Parathyroid adenoma (tissue), 2 donors: Measurements from ENCODE around the gene NPHS1.
"Not testable (repeated sequence)": the region's sequence is repeated elsewhere in the genome, so short reads cannot be mapped to it uniquely, and the experiment has no call there.

ENCODE experiments used
- H2AFZ ChIP-seq: fragments of 300-600 bp; sonication (generic); one replicate; pipeline ENCODE4 v1.7.0; 2017; ENCODE audit warnings: antibody characterized with exemption, mild to moderate bottlenecking
- H3K27ac ChIP-seq: fragments of 300-600 bp; sonication (generic); one replicate; pipeline ENCODE4 v1.7.0; 2017
- H3K27me3 ChIP-seq: fragments of 300-600 bp; sonication (generic); one replicate; pipeline ENCODE4 v1.7.0; 2017; ENCODE audit warnings: low read length; ENCODE audit not compliant: control insufficient read depth, insufficient read depth
- H3K36me3 ChIP-seq: fragments of 300-600 bp; sonication (generic); one replicate; pipeline ENCODE4 v1.7.0; 2017; ENCODE audit warnings: low read length; ENCODE audit not compliant: control insufficient read depth, insufficient read depth
- H3K4me1 ChIP-seq: fragments of 300-600 bp; sonication (generic); one replicate; pipeline ENCODE4 v1.7.0; 2017; ENCODE audit warnings: control low read depth
- H3K4me2 ChIP-seq: fragments of 300-600 bp; sonication (generic); one replicate; pipeline ENCODE4 v1.7.0; 2017; ENCODE audit warnings: low read length
- H3K4me3 ChIP-seq: fragments of 300-600 bp; sonication (generic); one replicate; pipeline ENCODE4 v1.7.0; 2017; ENCODE audit warnings: low read depth, low read length
- H3K79me2 ChIP-seq: fragments of 300-600 bp; sonication (generic); one replicate; pipeline ENCODE4 v1.7.0; 2017; ENCODE audit warnings: control low read depth
- H3K9ac ChIP-seq: fragments of 300-600 bp; sonication (generic); one replicate; pipeline ENCODE4 v1.7.0; 2017; ENCODE audit warnings: mild to moderate bottlenecking
- H3K9me3 ChIP-seq: fragments of 300-600 bp; sonication (generic); one replicate; pipeline ENCODE4 v1.7.0; 2017; ENCODE audit warnings: low read length; ENCODE audit not compliant: control insufficient read depth
- TF ChIP-seq, protein P1 (sequence below): fragments of 300-600 bp; sonication (generic); IDR thresholded peaks from one replicate; pipeline ENCODE4 v1.7.0; 2017; ENCODE audit warnings: antibody characterized with exemption, mild to moderate bottlenecking
- donor health status: primary hyperparathyroidism.

NPHS1 gene

DNA sequence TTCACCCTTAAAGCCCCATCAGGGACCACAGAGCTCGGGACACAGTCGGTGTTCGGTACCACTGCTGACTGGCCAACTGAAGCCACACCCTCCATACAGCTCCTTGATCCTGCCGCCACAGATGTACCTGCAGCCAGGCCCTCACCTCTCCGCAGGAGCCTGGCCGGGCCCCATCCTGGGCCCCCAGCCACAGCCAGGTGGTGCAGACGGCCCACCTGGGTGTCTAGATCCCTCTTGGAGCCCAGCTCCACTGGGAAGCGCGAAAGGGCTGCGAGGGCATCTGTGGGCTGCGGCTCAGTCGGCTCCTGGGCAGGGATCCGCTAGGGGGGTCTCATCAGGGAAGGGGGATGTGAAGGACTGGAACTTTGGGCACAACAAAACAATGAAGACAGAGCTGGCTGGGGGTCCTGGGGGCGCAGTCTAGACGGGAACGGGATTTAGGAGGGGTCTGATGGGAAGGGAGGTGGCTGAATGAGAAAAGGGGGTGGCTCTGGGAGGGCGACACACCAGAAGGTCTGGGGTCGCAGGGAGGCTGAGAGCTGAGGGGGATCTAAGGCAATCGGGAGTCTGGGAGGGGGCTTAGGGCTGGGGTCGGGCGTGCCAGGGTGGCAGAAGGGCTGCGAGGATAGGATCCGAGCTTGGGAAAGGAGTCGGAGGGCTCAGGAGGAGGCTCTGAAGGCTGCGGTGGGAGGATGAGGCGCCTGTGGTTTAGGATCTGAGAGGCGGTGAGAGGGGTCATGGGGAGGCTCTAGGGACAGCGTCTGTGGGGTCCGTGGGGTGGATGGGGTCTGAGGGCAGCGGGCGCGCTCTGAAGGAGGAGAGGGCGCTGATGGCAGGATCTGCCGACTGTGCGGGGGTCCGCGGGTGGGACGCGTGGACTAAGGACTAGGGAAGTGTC is 55.4 kb downstream of the NPHS1 start:
- TF ChIP-seq, protein P1, sequence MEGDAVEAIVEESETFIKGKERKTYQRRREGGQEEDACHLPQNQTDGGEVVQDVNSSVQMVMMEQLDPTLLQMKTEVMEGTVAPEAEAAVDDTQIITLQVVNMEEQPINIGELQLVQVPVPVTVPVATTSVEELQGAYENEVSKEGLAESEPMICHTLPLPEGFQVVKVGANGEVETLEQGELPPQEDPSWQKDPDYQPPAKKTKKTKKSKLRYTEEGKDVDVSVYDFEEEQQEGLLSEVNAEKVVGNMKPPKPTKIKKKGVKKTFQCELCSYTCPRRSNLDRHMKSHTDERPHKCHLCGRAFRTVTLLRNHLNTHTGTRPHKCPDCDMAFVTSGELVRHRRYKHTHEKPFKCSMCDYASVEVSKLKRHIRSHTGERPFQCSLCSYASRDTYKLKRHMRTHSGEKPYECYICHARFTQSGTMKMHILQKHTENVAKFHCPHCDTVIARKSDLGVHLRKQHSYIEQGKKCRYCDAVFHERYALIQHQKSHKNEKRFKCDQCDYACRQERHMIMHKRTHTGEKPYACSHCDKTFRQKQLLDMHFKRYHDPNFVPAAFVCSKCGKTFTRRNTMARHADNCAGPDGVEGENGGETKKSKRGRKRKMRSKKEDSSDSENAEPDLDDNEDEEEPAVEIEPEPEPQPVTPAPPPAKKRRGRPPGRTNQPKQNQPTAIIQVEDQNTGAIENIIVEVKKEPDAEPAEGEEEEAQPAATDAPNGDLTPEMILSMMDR: no peak
- no peaks in the 10 kb centered on the region for H3K36me3 ChIP-seq
- no peak overlapping the region for H3K9ac ChIP-seq
- no peaks in the 10 kb centered on the region for H3K79me2 ChIP-seq
- H3K9me3 ChIP-seq: no peaks in the 10 kb centered on the region
- no peak overlapping the region for H3K4me3 ChIP-seq
- H3K4me1 ChIP-seq: no peaks in the 10 kb centered on the region
- H3K27me3 ChIP-seq: no peaks in the 10 kb centered on the region
- no peak overlapping the region for H3K27ac ChIP-seq
- H2AFZ ChIP-seq: no peak overlapping the region
- no peak overlapping the region for H3K4me2 ChIP-seq

DNA sequence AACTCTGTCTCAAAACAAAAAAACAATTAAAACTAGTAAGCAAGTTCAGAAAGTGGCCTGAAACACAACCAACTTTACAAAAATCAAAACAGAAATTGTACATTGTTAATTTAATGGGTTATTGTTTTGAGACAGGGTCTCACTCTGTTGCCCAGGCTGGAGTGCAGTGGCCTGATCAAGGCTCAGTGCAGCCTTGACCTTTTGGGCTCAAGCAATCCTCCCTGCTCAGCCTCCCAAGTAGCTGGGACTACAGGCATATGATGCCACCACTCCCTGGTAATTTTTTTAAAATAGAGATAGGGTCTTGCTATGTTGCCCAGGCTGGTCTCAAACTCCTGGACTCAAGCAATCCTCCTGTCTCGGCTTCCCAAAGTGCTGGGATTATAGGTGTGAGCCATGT is 56.7 kb downstream of the NPHS1 start:
- not testable (repeated sequence) for H2AFZ ChIP-seq, H3K79me2 ChIP-seq, H3K36me3 ChIP-seq, H3K4me2 ChIP-seq, H3K27ac ChIP-seq, H3K9ac ChIP-seq, H3K9me3 ChIP-seq, H3K27me3 ChIP-seq, H3K4me3 ChIP-seq, H3K4me1 ChIP-seq

DNA sequence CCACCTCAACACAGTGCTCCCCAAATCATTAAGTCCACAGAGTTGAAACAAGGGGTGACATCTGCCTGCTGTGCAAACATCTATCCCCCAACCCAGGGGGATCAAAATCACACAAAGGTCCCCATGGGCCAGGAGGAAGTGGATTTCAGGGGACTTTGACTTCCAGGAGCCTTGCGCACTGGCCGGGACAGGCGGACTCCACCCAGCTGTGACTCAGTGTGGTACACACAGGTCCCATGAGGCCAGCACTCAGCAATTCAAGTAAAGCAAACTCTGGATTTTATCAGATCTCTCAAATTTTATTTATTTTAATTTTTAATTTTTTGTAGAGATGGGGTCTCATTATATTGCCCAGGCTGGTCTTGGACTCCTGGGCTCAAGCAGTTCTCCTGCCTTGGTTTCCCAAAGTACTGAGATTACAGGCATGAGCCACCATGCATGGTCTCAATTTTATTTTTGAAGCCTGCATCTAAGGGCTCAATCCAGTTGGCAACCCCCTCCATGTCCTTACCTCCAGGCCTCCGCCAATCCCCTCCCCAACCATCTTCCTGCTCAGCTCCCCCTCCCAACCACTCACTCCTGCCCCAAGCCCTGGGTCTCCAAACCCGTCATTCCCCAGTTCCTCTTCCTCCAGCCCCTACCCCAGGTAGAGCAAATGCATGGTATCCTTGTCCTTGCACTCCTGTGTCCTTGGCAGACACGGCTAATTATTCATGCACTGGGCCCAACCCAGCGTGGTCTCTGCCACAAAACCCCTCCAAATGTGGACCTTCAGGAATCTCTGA is 58.7 kb downstream of the NPHS1 start:
- no peak overlapping the region for H3K4me3 ChIP-seq
- TF ChIP-seq, protein P1: no peak
- H3K36me3 ChIP-seq: no peaks in the 10 kb centered on the region
- no peaks in the 10 kb centered on the region for H3K9me3 ChIP-seq
- no peaks in the 10 kb centered on the region for H3K27me3 ChIP-seq
- no peaks in the 10 kb centered on the region for H3K79me2 ChIP-seq
- no peak overlapping the region for H3K9ac ChIP-seq
- H3K4me1 ChIP-seq: no peaks in the 10 kb centered on the region
- H2AFZ ChIP-seq: no peak overlapping the region
- H3K4me2 ChIP-seq: no peak overlapping the region
- no peak overlapping the region for H3K27ac ChIP-seq

DNA sequence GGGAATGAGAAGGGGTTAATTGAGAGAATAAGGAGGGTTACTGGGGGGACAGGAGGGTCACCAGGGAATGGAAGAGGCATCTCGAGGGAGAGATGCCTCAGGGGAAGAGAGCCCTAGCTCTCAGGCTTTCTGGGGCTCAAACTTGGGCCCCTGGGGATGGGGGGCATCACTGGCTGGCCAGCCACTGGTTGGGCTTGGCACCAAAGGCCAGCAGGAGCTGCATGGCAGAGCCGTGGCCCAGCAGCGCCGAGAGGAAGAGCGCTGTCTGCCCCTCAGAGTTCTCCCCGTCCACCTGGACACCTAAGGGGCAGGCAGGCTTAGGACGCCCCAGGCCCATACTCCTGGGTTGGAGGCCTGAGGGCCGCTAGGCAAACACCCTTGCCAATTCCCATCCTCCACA is 59.4 kb downstream of the NPHS1 start:
- H3K79me2 ChIP-seq: no peaks in the 10 kb centered on the region
- no peak overlapping the region for H2AFZ ChIP-seq
- H3K4me2 ChIP-seq: no peak overlapping the region
- H3K36me3 ChIP-seq: no peaks in the 10 kb centered on the region
- H3K9ac ChIP-seq: no peak overlapping the region
- TF ChIP-seq, protein P1: no peak
- H3K4me3 ChIP-seq: no peak overlapping the region
- H3K9me3 ChIP-seq: no peaks in the 10 kb centered on the region
- H3K4me1 ChIP-seq: no peaks in the 10 kb centered on the region
- no peaks in the 10 kb centered on the region for H3K27me3 ChIP-seq
- H3K27ac ChIP-seq: no peak overlapping the region

DNA sequence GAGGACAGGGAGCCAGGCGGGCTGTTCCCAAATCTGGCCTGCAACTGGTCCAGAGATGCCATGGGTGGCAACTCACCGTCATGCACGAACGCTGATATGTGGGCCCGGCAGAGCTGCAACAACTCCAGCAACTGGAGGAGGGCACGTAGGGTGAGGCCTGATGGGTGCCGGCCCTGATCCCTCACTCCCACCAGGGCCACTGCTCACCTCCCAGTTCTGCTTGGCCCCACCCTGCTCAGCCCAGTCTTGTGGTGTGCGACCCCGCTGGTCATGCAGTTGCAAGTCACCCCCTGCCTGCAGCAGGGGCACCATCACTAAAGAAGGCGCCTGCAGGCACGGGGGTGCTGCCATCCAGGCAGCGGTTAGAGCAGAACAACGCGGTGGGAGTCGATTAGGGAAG is 60.0 kb downstream of the NPHS1 start:
- H3K27me3 ChIP-seq: no peaks in the 10 kb centered on the region
- TF ChIP-seq, protein P1: no peak

More for the DNA sequence above, 60.0 kb downstream of the NPHS1 start:
- H3K4me2 ChIP-seq: no peak overlapping the region
- no peaks in the 10 kb centered on the region for H3K79me2 ChIP-seq
- no peaks in the 10 kb centered on the region for H3K4me1 ChIP-seq
- H3K27ac ChIP-seq: no peak overlapping the region
- H3K9ac ChIP-seq: no peak overlapping the region
- H3K36me3 ChIP-seq: no peaks in the 10 kb centered on the region
- no peaks in the 10 kb centered on the region for H3K9me3 ChIP-seq
- no peak overlapping the region for H3K4me3 ChIP-seq
- no peak overlapping the region for H2AFZ ChIP-seq
